Keratinocyte (primary cell): ENCODE results near the gene POMT2. TPM values are rescaled to one million over a fixed set of nuclear protein-coding genes. Genes with fewer than 3 reads are reported as not detected.

Experiments used
- DNase-seq: peaks from one replicate; pipeline ENCODE4 v3.0.0-alpha.2; 2011; ENCODE audit warnings: low read depth, missing footprints, low spot score
- FAIRE-seq: peaks from 2 replicates; lab custom pipeline; 2011; peaks lifted over from hg19 to GRCh38; lab: Jason Lieb, UNC
- H2AFZ ChIP-seq: 2 replicates; pipeline ENCODE4 v1.6.0; 2012; ENCODE audit warnings: low read length, control low read depth, inconsistent platforms; ENCODE audit not compliant: control insufficient read depth
- H3K27ac ChIP-seq: 2 replicates; pipeline ENCODE4 v1.5.1; 2011; ENCODE audit warnings: low read length; ENCODE audit not compliant: control insufficient read depth, insufficient read depth
- H3K27me3 ChIP-seq: 3 replicates; pipeline ENCODE4 v1.6.0; 2011; ENCODE audit warnings: low read length; ENCODE audit not compliant: control insufficient read depth, insufficient read depth; ENCODE audit errors: extremely low read depth
- H3K36me3 ChIP-seq, 2 experiments: 2 replicates in 1 of 2; 3 replicates in 1 of 2; pipeline ENCODE4 v1.5.1; 2011; ENCODE audit warnings: low read length in 2 of 2, mild to moderate bottlenecking in 1 of 2; ENCODE audit not compliant: control insufficient read depth in 2 of 2, insufficient read depth in 2 of 2; ENCODE audit errors: extremely low read depth in 1 of 2
- H3K4me1 ChIP-seq: 3 replicates; pipeline ENCODE4 v1.5.1; 2011; ENCODE audit warnings: low read length; ENCODE audit not compliant: control insufficient read depth, insufficient read depth; ENCODE audit errors: extremely low read depth
- H3K4me2 ChIP-seq: 3 replicates; pipeline ENCODE4 v1.6.0; 2011; ENCODE audit warnings: low read depth, low read length; ENCODE audit not compliant: control insufficient read depth, insufficient read depth; ENCODE audit errors: extremely low read depth
- H3K4me3 ChIP-seq, 3 experiments: fragments of 200-600 bp in 1 of 3; sonication (generic) in 1 of 3; 2 replicates in 2 of 3; 3 replicates in 1 of 3; pipeline ENCODE4 v1.5.1; 2011 to 2016; ENCODE audit warnings: low read length in 3 of 3, mild to moderate bottlenecking in 3 of 3, control low read depth in 2 of 3, inconsistent platforms in 1 of 3, low read depth in 1 of 3, mixed read lengths in 1 of 3, mixed run types in 1 of 3, moderate library complexity in 1 of 3; ENCODE audit not compliant: control insufficient read depth in 2 of 3, insufficient read depth in 2 of 3; ENCODE audit errors: extremely low read depth in 1 of 3
- H3K79me2 ChIP-seq: 2 replicates; pipeline ENCODE4 v1.6.0; 2012; ENCODE audit warnings: low read length; ENCODE audit not compliant: control insufficient read depth, insufficient read depth
- H3K9ac ChIP-seq: 3 replicates; pipeline ENCODE4 v1.6.0; 2011; ENCODE audit warnings: low read length; ENCODE audit not compliant: control insufficient read depth, insufficient read depth; ENCODE audit errors: extremely low read depth
- H3K9me1 ChIP-seq: 3 replicates; pipeline ENCODE4 v1.6.0; 2011; ENCODE audit warnings: low read length; ENCODE audit not compliant: control insufficient read depth, insufficient read depth; ENCODE audit errors: extremely low read depth
- H3K9me3 ChIP-seq: 2 replicates; pipeline ENCODE4 v1.5.1; 2012; ENCODE audit warnings: low read depth, low read length; ENCODE audit not compliant: control insufficient read depth
- H4K20me1 ChIP-seq: 3 replicates; pipeline ENCODE4 v1.6.0; 2011; ENCODE audit warnings: low read length; ENCODE audit not compliant: control insufficient read depth, insufficient read depth; ENCODE audit errors: extremely low read depth
- CTCF ChIP-seq, 3 experiments: IDR thresholded peaks in 1 of 3; conservative IDR thresholded peaks in 1 of 3; optimal IDR thresholded peaks in 1 of 3; 2 replicates in 2 of 3; 3 replicates in 1 of 3; pipeline versions ENCODE3 to v1.5.1; 2011; ENCODE audit warnings: low read length in 3 of 3, mild to moderate bottlenecking in 3 of 3, moderate library complexity in 2 of 3, control low read depth in 1 of 3, inconsistent platforms in 1 of 3; ENCODE audit not compliant: insufficient read depth in 2 of 3; ENCODE audit errors: extremely low read depth in 1 of 3
- EZH2 ChIP-seq: IDR thresholded peaks from one replicate; pipeline ENCODE4 v1.6.1; 2012; ENCODE audit warnings: inconsistent platforms, mild to moderate bottlenecking, low read length, moderate library complexity
- dilution Hi-C: fragments of 300-500 bp; cut with MboI; formaldehyde crosslinking; loops from one replicate; pipeline ENCODE4 v1.7.0; 2020; ENCODE audit warnings: low sequenced_read_pairs; ENCODE audit not compliant: extremely low pct_ligation_motif_present
- polyA plus RNA-seq, 5 experiments: library from polyadenylated mRNA; depleted of rRNA in 3 of 5; stranded (reverse) in 3 of 5; stranded (forward) in 1 of 5; unstranded in 1 of 5; fragments of >200 nt; gene quantifications; 1 replicate in 1 of 5; 2 replicates in 3 of 5; 3 replicates in 1 of 5; pipeline versions ENCODE4 v1.2.1 to v1.2.3, GENCODE V29; 2011 to 2012; ENCODE audit warnings: missing spikeins in 2 of 5, low read depth in 1 of 5, low replicate concordance in 1 of 5

The POMT2 gene
- polyA plus RNA-seq, 1 donor (not counting 4 experiments of a cell fraction or from before 2014, with no cell fraction given): 21.1 TPM

- DNase-seq (no peak), FAIRE-seq (no peak)
- Histone ChIP-seq H3K9me3 (no peaks in the 10 kb centered on the region), H2AFZ (no peak overlapping the region), H4K20me1 (no peaks in the 10 kb centered on the region), H3K79me2 (peaks cover 42% of the 10 kb centered on the region), H3K27ac (no peak overlapping the region), H3K9me1 (peaks cover 2% of the 10 kb centered on the region), H3K4me2 (no peak overlapping the region), H3K36me3 (peaks cover 0 to 4% of the 10 kb centered on the region in 2 experiments), H3K4me3 (no peak overlapping the region), H3K9ac (no peak overlapping the region), H3K27me3 (no peaks in the 10 kb centered on the region), H3K4me1 (peaks cover 37% of the 10 kb centered on the region)
- dilution Hi-C loops: no loop called here
- no peak for TF ChIP-seq EZH2
- no peak for TF ChIP-seq CTCF (optimal IDR thresholded peaks at IDR 0.05 in 1 of 3, IDR thresholded peaks at IDR 0.05 in 1 of 3, conservative IDR thresholded peaks at IDR 0.05 in 1 of 3; ENCODE audit: extremely low read depth in 1 of 3, insufficient read depth in 2 of 3, low read length in 3 of 3)
Measured at GRCh38 chr14:77318006-77318553, 2.6 kb downstream of the POMT2 start.

GRCh38 chr14:77316872-77317301 is 3.8 kb downstream of the POMT2 start:
- H4K20me1 ChIP-seq: no peaks in the 10 kb centered on the region
- peaks cover 46% of the 10 kb centered on the region for H3K79me2 ChIP-seq
- no peak overlapping the region for H3K4me3 ChIP-seq
- H3K27ac ChIP-seq: no peak overlapping the region
- H3K36me3 ChIP-seq: peaks cover 0 to 4% of the 10 kb centered on the region in 2 experiments
- peaks cover 32% of the 10 kb centered on the region for H3K4me1 ChIP-seq
- TF ChIP-seq EZH2: no peak
- no peak overlapping the region for H3K9ac ChIP-seq
- H3K9me1 ChIP-seq: peaks cover 2% of the 10 kb centered on the region
- DNase-seq: no peak
- no peak overlapping the region for H3K4me2 ChIP-seq
- no peak for FAIRE-seq
- dilution Hi-C loops: no loop called here
- H3K9me3 ChIP-seq: no peaks in the 10 kb centered on the region
- no peaks in the 10 kb centered on the region for H3K27me3 ChIP-seq
- no peak overlapping the region for H2AFZ ChIP-seq

- peaks cover 46% of the 10 kb centered on the region for H3K79me2 ChIP-seq
Measured at GRCh38 chr14:77316195-77316505, 4.5 kb downstream of the POMT2 start.

More at GRCh38 chr14:77316195-77316505, 4.5 kb downstream of the POMT2 start:
- Histone ChIP-seq H3K4me3 (no peak overlapping the region), H3K9ac (no peak overlapping the region), H3K9me3 (no peaks in the 10 kb centered on the region), H3K27ac (no peak overlapping the region), H3K36me3 (peaks cover 0 to 4% of the 10 kb centered on the region in 2 experiments), H4K20me1 (no peaks in the 10 kb centered on the region), H3K4me1 (peaks cover 34% of the 10 kb centered on the region), H3K4me2 (no peak overlapping the region), H3K27me3 (no peaks in the 10 kb centered on the region), H3K9me1 (peaks cover 2% of the 10 kb centered on the region), H2AFZ (no peak overlapping the region)
- no peak for DNase-seq
- no peak for FAIRE-seq
- dilution Hi-C loops: no loop called here
- TF ChIP-seq EZH2: no peak
- TF ChIP-seq CTCF (optimal IDR thresholded peaks at IDR 0.05 in 1 of 3, IDR thresholded peaks at IDR 0.05 in 1 of 3, conservative IDR thresholded peaks at IDR 0.05 in 1 of 3; ENCODE audit: extremely low read depth in 1 of 3, insufficient read depth in 2 of 3, low read length in 3 of 3): no peak
